Progenitor cell of endocrine pancreas (in vitro differentiated cells): ENCODE data around the gene PCDH1. TPM values are rescaled to one million over a fixed set of nuclear protein-coding genes. Genes with fewer than 3 reads are reported as not detected.

Source experiments
- DNase-seq: peaks from one replicate; pipeline ENCODE4 v3.0.0; 2021; ENCODE audit warnings: low spot score; ENCODE audit not compliant: unreplicated experiment
- H3K27ac Mint-ChIP-seq: 2 replicates; pipeline ENCODE4 v1.8.0; 2021; ENCODE audit warnings: mild to moderate bottlenecking, moderate library complexity, mixed read lengths
- H3K27me3 Mint-ChIP-seq: 2 replicates; pipeline ENCODE4 v1.8.0; 2021; ENCODE audit warnings: mixed read lengths
- H3K36me3 Mint-ChIP-seq: 2 replicates; pipeline ENCODE4 v1.8.0; 2022; ENCODE audit warnings: mixed read lengths; ENCODE audit not compliant: insufficient read depth
- H3K4me1 Mint-ChIP-seq: 2 replicates; pipeline ENCODE4 v1.8.0; 2021; ENCODE audit warnings: low read depth, mixed read lengths
- H3K4me3 Mint-ChIP-seq: 2 replicates; pipeline ENCODE4 v1.8.0; 2021; ENCODE audit warnings: low read depth, mild to moderate bottlenecking, moderate library complexity, mixed read lengths
- H3K9me3 Mint-ChIP-seq: 2 replicates; pipeline ENCODE4 v1.8.0; 2021; ENCODE audit warnings: low read depth, mixed read lengths
- total RNA-seq: library from RNA; stranded (reverse); gene quantifications from 2 replicates; pipeline ENCODE4 v1.2.1, GENCODE V29; 2021
- TF ChIP-seq, protein P1 (sequence below): fragments of 200-600 bp; sonication (generic); IDR thresholded peaks from one replicate; pipeline ENCODE4 v1.5.0; 2021; ENCODE audit warnings: antibody characterized with exemption, mild to moderate bottlenecking; ENCODE audit not compliant: unreplicated experiment

PCDH1 gene
- total RNA-seq, 1 donor from 2014 or later, result 6.3 TPM

DNA sequence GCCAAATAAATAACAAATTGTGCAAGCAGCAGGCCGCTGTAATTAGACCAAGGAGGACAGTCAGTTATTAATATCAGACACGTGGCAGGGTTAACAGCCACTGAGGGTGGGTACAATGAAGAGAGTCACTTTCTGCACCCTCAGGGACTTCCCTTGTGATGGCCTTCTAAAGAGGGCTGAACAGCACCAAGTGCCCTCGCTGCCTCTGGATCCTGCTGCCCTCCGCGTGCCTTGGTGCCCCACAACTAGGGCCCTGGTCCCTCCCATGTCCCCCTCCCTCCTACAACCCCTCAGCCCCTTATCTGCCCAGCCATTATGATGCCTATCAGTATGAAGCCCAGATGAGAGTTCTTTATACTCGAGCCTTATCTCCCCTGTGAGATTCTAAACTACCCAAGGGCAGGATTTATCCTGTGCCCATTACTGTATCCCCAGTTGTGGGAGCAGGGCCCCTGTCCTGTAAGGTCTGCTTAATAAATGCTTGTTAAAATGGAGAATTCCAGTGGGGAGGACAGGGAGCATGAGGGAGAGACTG, 37.3 kb downstream of the PCDH1 start:
- Mint-ChIP-seq H3K4me3 (no peak overlapping the region), H3K27me3 (peaks cover 35% of the 10 kb centered on the region), H3K27ac (no peak overlapping the region), H3K4me1 (peaks cover 12% of the 10 kb centered on the region), H3K36me3 (no peaks in the 10 kb centered on the region), H3K9me3 (no peaks in the 10 kb centered on the region)
- no peak for DNase-seq
- TF ChIP-seq, protein P1, sequence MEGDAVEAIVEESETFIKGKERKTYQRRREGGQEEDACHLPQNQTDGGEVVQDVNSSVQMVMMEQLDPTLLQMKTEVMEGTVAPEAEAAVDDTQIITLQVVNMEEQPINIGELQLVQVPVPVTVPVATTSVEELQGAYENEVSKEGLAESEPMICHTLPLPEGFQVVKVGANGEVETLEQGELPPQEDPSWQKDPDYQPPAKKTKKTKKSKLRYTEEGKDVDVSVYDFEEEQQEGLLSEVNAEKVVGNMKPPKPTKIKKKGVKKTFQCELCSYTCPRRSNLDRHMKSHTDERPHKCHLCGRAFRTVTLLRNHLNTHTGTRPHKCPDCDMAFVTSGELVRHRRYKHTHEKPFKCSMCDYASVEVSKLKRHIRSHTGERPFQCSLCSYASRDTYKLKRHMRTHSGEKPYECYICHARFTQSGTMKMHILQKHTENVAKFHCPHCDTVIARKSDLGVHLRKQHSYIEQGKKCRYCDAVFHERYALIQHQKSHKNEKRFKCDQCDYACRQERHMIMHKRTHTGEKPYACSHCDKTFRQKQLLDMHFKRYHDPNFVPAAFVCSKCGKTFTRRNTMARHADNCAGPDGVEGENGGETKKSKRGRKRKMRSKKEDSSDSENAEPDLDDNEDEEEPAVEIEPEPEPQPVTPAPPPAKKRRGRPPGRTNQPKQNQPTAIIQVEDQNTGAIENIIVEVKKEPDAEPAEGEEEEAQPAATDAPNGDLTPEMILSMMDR, result no peak

GRCh38 chr5:141840280-141840812, 37.9 kb downstream of the PCDH1 start:
- no peak overlapping the region for H3K4me3 Mint-ChIP-seq
- no peak overlapping the region for H3K27ac Mint-ChIP-seq
- H3K4me1 Mint-ChIP-seq, result peaks cover 10% of the 10 kb centered on the region
- H3K9me3 Mint-ChIP-seq, result no peaks in the 10 kb centered on the region
- no peak for DNase-seq
- peaks cover 36% of the 10 kb centered on the region for H3K27me3 Mint-ChIP-seq
- no peaks in the 10 kb centered on the region for H3K36me3 Mint-ChIP-seq
- TF ChIP-seq, protein P1, result no peak

DNA sequence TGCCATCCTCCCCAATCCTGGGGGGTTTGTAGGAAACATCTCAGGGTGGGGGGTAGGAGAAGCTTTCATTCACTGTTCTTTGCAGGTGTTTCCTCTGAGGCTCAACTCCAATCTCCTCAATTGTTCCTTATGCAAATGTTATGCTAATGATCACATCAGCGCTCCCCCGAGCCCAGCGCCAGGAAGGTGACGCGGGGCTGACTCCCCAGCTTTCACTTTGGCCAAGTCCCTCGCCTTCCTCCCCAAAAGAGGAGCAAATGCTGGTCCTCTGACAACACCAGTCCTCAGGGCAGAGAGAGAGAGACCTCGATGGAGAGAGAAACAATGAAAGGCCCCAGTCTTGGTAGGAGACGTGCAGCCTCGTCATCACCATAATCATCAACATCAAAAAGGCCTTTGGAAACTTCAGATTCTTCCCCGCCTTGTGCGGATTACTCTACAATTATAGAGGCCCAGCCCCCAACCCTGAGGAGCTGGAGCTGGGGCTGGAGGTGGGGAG, 39.1 kb downstream of the PCDH1 start:
- Mint-ChIP-seq H3K4me1 (peaks cover 6% of the 10 kb centered on the region), H3K36me3 (no peaks in the 10 kb centered on the region), H3K9me3 (no peaks in the 10 kb centered on the region), H3K27ac (no peak overlapping the region), H3K4me3 (no peak overlapping the region), H3K27me3 (peaks cover 36% of the 10 kb centered on the region)
- no peak for DNase-seq
- TF ChIP-seq, protein P1, result no peak

- no peak for DNase-seq
- Mint-ChIP-seq H3K9me3 (no peaks in the 10 kb centered on the region), H3K27ac (no peak overlapping the region), H3K4me1 (peaks cover 6% of the 10 kb centered on the region), H3K4me3 (no peak overlapping the region), H3K36me3 (no peaks in the 10 kb centered on the region), H3K27me3 (peaks cover 33% of the 10 kb centered on the region)
- TF ChIP-seq, protein P1, result no peak
Measured at GRCh38 chr5:141838326-141839014, 39.7 kb downstream of the PCDH1 start.

- H3K4me3 Mint-ChIP-seq, result no peak overlapping the region
- H3K4me1 Mint-ChIP-seq, result peaks cover 5% of the 10 kb centered on the region
- H3K36me3 Mint-ChIP-seq, result no peaks in the 10 kb centered on the region
- no peak for DNase-seq
- H3K27ac Mint-ChIP-seq, result no peak overlapping the region
- H3K9me3 Mint-ChIP-seq, result no peaks in the 10 kb centered on the region
- H3K27me3 Mint-ChIP-seq, result peaks cover 41% of the 10 kb centered on the region
- TF ChIP-seq, protein P1, result no peak
Measured at GRCh38 chr5:141835928-141836670, 42.1 kb downstream of the PCDH1 start.
